Measurements from ENCODE around the gene EXOC4.

DNA sequence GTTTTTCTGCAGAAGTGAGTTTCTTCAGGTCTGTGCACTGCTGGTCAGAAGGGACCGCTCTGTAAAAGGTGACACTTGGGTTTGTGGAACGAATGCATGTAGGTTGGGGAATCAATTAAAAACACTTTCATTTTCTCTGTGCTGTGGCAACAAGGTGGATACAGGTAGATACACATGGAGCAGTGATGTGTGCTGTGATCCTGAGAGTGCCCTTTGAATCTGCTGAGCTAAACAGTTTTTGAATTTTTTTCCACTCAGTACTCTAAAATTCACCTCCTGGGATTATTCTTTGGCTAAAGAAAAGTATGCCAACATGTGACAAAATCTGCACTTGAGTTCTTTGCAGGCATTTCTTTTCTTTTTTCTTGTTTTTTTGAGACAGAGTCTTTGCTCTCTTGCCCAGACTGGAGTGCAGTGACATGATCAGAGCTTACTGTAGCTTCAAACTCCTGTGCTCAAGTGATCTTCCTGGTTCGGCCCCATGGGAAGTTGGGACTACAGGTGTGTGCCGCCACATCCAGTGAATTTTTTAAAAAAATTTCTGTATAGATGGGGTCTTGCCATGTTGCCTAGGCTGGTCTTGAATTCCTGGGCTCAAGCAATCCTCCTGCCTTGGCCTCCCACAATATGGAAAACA lies 338.9 kb downstream of the EXOC4 start:
- TF ChIP-seq POLR2AphosphoS5 (IDR thresholded peaks at IDR 0.05), result no peak
- TF ChIP-seq POLR2A (IDR thresholded peaks at IDR 0.05; ENCODE audit: low read depth), result no peak
- TF ChIP-seq, protein P1, sequence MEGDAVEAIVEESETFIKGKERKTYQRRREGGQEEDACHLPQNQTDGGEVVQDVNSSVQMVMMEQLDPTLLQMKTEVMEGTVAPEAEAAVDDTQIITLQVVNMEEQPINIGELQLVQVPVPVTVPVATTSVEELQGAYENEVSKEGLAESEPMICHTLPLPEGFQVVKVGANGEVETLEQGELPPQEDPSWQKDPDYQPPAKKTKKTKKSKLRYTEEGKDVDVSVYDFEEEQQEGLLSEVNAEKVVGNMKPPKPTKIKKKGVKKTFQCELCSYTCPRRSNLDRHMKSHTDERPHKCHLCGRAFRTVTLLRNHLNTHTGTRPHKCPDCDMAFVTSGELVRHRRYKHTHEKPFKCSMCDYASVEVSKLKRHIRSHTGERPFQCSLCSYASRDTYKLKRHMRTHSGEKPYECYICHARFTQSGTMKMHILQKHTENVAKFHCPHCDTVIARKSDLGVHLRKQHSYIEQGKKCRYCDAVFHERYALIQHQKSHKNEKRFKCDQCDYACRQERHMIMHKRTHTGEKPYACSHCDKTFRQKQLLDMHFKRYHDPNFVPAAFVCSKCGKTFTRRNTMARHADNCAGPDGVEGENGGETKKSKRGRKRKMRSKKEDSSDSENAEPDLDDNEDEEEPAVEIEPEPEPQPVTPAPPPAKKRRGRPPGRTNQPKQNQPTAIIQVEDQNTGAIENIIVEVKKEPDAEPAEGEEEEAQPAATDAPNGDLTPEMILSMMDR (IDR thresholded peaks at IDR 0.05), result no peak
- TF ChIP-seq EP300 (IDR thresholded peaks at IDR 0.05), result no peak
